ENCODE data around the gene LRP8.
A peak's percentile ranks its signal among the peaks of the same experiment; 100 is the strongest.

The LRP8 gene

DNA sequence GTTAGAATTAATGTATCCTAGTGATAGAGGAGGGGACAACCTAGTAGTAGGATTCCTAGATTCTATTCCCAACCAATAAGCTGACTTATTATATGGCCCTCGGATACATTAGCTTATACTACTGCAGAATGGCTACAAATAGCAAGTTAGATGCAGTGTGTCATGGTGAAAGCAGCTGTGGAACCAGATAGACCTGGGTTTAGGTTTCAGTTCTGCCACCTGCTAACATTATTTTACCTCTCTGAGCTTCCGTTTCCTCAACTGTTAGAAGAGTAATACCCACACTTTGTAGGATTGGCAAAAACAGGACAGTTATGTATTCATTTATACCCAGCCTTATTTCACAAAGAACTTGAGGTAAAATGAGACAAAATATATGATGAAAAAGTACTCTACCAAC, 67.9 kb downstream of the LRP8 start:
- DNase-seq (ENCODE audit: low spot score), result no peak

DNA sequence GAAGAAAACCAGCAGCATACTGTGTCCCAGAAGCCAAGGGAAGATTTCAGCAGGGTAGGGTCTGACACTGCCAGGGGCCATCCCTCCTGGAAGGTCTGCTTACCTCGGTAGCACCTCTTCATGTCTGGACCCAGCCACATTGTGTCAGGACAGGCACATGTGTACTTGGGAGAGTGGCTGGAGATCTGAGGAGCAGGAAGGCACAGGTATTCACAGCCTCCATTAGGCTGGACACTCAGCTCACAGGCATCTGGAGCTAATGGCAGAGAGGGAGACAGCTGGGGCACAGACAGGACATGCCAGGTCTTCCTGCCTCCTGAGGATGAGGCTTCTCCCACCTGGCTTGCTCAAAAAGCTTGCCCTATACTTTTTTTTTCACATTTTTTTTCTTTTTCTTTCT, 69.7 kb downstream of the LRP8 start:
- DNase-seq (ENCODE audit: low spot score), result peak; percentile 16

DNA sequence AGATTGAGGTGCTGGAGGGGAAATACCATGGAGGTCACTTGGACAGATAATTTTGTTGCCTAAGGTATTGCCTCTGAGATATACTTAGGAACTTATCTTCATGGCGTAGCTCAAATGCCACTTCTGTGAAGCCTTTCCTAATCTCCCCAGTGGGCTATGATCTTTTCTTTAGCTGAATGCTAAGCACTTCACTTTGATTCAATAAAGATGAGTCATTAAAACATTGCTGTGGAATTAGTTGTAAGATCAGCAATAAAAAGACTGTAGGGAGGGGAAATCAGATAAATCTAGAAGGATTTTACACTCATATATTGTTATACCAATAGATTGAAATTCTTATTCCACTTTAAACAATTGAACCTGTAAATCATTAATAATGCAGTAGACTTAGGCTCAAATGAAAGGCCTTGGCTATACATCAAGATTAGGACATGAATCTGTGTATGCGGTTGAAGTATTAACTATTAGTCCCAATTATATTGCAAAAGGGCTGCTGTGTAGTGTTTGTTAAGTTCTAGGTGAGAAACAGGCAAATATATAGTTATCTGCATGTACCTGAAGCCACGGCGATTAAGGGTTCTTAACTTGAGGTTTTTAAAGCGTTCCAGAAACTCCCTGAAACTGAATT, 70.3 kb downstream of the LRP8 start:
- no peak for DNase-seq (ENCODE audit: low spot score)

DNA sequence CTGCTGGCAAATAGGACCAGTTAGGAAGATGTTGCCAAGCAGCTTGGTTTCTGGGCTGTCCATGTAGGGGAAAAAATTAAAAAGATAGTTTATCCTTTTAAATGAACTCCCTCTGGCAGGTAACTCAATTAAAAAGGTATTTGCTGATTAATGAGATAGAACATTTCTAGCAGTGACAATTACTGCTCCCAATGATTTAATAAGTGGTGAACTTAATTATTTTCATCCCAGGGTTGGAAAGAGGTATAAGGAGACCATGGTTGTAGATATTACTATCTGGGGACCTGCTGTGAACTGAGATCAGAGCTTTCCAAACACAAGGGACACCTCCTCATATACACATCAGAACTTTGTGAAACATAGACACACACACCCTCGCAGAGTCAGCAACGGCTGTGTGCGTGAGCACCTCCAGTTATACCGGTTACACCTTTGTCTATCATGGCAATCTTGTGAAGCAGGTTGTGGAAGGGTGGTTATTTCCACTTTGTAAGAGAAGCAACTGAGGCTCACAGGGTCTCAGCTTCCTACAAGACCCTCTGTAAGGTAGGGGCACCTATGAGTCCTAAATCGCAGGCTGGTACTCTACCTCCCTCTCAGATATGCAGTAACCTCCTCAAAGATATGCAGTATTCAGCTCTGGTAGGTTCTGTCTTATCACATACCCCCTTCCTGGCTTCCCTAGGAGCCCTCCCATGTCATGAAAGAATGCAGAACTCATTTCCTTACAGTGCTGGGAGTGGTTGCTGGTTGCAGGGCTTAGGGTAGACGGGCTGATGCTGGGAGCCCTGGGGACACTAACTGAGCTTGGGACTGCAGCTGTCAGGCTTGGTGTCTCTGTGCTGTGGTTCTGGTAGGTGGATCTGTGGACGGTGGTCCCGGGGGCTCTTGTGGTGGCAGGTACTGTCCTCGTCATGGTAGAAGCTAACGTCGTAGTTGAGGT, 71.1 kb downstream of the LRP8 start:
- peak; percentile 24 for DNase-seq (ENCODE audit: low spot score)

DNA sequence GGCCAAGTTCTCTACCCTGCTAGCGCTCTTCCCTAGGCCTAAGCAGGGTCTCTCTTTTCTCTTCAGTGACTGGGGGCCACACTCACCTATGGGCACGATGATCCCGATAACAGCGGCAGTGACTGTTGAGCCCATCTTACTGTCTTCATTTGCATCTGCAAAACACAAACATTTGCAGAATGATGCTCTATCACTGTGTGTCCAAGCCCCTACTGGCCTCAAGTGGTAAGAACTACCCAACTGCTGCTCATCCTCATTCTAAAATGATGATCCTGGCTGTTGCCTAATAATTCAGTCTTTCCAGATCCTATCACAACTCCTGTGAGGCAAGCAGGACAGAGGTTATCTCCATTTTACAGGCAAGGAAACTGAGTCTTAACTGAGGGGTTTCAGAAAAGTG, 72.8 kb downstream of the LRP8 start:
- DNase-seq (ENCODE audit: low spot score), result no peak

DNA sequence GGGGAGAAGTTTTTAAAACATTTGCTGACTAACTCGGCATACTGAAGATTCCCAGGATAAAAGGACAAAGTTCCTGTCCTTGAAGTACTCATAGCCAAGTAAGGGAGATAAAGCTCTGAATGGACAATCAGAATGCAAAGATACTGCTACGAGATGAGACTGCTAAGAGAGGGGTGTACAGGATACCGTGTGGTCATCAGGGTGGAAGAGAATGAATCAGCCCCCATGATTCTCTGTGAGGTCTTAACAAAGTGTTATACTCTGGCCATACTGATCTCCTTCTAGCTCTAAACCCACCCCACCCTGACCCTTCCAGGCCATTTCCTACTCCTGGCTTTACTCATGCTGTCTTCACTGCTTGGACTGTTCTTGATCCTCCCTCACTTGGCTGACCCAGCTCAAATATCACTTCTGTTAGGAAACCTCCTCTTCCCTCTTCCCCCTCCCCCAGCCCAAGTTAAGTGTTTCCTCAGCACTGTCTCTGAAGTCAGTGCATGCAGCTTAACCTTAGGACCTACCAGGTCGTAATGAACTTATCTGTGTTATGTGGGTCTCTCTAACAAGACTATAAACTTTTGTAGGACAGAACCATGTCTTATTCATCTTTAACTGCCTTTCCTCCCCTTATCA, 73.7 kb downstream of the LRP8 start:
- no peak for DNase-seq (ENCODE audit: low spot score)

DNA sequence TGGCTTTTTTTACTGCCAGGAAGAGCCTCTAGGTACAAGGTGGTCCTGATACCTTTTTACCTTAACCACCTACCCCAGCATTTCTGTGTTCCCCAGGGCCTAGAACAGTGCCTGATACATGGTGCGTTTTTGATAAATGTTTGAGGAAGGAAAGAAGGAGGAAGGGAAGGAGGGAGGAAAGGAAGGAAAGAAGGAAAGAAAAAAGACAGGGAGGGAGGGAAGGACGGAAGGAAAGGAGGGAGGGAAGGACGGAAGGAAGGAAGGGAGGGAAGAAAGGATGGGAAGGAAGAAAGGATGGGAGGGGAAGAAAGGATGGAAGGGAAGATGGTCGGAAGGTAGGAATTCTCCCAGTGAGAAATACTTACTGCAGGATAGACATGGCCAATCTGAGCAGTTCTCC, 77.5 kb downstream of the LRP8 start:
- DNase-seq (ENCODE audit: low spot score), result no peak

DNA sequence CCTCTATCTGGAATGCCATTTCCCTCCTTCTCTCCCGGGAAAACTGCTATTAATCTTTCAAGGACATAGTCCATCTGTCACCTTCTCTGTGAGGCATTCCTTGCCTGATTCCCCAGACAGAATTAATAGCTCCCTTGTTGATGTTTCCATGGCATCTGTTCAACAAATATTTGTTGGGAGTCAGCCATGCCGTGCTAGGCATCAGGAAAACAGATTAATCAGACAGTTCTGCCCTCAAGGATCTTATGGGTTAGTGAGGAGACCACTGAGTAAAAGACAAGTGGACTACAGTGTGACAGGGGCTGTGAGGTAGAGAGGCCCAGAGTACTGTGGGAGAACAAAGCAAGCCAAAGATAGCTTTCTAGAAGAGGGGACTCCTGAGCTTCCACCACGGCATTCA, 78.2 kb downstream of the LRP8 start:
- peak; percentile 12 for DNase-seq (ENCODE audit: low spot score)

DNA sequence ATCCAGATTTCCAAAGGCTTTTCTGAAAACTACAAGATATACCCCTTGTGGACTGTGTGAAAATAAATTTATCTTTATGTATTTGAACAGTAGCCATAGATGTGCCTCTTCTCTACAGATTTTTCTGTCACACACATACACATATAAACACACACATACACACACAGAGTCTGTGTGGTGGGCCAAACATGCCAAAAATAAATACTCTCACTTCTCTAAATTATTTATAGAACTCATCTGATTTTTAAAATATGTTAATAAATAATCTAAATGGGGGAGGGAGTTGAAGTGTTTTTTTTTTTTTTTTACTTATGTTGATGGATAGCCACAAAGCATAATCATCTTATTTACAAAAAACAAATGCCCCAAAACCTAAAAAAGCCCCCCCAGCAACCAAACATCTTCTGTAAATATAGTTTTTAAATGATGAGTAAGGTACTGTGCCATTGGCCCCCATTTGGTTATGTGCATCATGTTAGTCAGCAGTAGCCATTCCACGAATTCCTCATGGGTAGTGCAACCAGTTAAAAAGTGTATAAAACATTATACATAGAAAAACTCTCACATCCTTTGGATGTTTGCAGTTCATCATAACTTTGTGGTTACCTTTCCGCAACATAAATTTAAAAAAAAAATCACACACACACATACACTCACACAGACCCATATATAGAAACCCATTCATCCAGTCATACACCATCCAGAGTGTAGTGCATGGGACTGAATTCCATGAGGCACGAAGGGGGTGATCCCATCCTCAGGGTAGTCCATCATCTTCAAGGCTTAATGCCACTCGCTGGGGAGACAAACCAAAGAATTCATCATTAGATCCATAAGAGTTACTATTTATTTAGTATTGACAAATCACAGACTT, 81.4 kb downstream of the LRP8 start:
- no peak for DNase-seq (ENCODE audit: low spot score)

DNA sequence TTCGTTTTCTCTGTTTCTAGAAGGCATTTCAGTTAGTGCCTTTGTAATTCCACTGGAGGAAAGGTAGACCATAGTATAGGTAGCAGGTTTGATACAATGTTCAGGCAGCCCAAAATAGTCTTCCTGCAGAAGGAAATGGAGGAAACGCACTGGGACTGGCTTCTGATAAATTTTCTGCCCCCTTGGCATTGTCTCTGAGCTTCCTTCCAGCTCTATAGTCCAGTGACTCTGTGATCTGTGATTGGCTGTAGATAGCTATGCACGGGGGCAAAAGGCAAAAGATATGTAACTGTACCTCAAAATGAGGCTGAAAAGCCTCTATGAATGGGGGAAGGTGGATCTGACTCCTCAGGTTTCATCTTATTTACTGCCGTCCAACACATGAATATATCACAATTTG, 83.7 kb downstream of the LRP8 start:
- DNase-seq (ENCODE audit: low spot score), result no peak

DNA sequence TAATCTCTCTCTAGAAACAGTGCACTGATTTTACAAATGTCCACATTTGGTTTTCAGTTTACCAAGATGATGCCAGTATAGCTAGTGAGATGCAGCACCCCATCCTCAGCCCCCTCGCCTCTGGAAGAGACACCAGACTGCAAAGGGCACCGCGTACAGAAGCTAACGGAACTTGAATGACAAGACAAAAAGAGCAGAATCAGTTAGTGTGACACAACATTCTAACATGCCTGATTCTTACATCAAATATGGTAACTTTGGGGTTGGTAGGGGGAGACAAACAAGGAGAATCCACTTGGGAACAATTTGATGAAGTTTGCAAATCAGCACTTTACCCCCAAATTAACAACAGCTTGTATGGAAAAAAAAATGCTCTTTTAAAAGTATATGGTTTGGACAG, 85.5 kb downstream of the LRP8 start:
- no peak for DNase-seq (ENCODE audit: low spot score)

DNA sequence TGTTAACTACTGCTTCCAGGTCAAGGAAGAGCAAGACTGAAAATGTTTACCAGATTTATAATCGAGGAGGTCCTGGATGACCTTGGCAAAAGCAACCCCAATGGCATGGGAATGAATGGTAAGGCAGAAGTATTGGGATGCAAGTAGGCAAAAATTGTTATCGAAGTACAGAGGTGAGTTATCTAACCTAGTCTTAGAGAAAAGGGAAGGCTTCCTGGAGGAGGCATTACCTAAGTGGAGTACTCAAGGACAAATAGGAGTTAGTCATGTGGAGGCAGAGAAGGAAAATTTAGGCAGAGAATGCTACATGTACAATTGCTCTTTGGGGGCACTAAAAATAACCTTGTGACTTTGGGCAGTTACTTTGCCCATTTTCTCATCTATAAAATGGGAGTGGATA, 86.0 kb downstream of the LRP8 start:
- DNase-seq (ENCODE audit: low spot score), result no peak

DNA sequence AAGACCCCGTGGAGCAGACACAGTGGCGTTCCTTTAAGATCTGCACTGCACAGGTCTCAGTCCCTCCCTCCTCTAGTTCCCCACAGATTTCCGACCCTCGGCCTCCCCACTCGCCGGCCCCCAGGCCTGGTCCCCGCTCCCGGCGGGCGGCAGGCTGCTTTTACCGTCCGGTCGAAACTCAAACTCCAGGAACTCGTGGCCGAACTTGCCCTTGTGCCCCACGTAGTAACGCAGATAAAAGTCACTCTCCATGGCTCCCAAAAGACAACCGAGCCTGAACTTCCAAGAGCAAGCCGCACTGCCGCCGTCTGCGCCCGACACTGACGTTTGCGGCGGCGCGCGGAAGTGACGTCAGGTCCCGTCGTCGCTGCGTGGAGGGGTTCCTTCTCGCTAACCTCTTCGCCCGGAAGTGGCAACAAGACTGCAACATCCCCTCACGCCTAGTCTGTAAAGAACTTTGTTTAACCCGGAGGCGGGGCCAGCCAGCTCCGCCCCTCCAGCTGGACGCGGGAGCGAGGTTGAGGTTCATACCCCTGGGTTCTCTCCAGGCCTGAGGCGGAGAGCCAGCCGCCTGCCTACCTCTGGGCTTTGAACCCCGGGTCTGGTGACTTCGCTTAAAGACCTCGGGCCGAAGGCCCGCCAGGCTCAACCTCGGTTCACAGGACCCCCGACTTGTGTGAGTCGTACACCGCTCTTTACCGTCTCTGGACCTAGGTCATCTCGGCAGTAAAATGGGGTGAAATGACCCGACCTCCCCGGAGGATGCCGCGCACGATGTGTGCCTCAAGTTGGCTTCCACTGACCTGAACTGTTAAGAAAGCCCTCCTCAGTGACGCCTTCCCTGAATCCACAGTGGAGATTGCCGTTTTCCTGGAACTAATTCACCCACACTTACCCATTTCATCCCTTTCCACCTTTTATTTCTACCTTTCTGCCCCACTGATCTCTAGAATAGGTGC, 89.4 kb downstream of the LRP8 start, which contains the start of gene MAGOH:
MAGOH (minus strand) TSS at position 322 of the 959 bp plus-strand sequence; CDS start at position 252, 70 bp downstream.
- DNase-seq (ENCODE audit: low spot score), result peak; percentile 97

DNA sequence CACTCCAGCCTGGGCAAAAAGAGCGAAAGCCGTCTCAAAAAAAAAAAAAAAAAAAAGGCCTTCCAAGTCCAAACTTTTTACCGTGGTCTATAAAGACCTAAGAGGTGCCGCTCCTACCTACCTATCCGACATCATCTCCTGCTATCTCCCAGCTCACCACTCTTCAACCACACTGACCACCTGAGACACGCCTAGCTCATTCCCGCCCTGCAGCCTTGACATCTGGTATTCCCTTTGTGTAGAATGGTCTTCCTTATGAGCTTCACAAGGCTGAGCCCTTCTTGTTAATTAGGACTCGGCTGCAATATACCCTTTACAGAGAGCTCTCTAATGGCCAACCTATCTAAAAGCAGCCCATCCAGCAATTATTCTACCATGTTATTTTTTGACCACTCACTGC, 90.2 kb downstream of the LRP8 start:
- no peak for DNase-seq (ENCODE audit: low spot score)

DNA sequence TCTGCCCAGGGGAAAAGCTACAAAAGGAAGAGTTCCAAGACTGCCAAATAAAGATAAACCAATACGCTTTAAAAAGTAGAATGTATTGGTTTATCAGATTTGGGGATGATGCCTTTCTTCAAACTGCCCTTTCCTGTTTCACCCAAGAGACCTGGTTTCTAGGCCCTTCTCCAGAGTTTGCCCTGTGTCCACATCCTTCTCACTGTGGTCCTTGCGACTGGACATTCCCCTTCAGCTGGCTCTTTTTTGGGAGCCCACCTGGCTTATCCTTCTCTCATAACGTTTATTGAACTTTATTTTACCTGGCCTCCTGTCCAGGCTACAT, 106.9 kb downstream of the LRP8 start:
- no peak for DNase-seq (ENCODE audit: low spot score)

DNA sequence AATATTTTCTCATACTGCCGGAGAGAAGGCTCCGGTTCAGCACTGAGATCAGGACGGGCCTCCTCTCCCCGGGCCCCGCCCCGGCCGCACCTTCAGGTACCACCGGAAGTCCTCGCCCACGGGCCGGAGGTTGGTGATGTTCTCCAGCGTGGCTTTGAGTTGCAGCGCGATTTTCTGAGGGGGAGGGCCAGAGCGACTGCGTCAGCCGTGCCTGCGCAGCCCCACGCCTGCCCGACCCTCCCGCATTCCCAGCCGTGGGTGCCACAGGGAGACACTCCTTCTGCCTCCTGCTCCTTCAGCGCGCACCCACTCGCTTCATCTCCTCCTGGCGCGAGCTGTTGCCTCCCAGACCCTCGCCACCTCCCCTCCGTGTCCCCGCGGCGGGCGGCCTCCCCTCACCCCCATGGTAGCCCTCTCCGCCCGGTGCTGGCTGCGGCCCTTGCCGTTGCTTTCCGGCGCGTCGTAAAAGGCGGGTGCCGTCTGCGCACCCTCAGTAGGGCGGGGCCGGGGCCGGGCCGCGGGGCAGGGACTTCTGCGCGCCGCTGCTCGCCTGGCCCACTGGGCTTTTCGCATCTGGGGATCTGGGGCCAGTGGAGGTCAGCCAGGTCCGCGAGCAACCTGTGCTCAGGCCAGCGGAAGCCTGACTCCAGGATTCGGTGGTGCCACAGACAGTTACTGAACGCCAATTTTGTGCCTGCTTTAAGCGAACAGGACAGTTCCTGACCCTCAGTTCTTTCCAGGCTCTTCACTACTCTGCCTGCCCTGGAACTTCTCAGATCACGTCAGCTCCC, 107.5 kb downstream of the LRP8 start, which contains the start of gene CZIB:
CZIB (minus strand) TSS at position 464 of the 791 bp plus-strand sequence; CDS start at position 405, 59 bp downstream.
- peak; percentile 96 for DNase-seq (ENCODE audit: low spot score)

DNA sequence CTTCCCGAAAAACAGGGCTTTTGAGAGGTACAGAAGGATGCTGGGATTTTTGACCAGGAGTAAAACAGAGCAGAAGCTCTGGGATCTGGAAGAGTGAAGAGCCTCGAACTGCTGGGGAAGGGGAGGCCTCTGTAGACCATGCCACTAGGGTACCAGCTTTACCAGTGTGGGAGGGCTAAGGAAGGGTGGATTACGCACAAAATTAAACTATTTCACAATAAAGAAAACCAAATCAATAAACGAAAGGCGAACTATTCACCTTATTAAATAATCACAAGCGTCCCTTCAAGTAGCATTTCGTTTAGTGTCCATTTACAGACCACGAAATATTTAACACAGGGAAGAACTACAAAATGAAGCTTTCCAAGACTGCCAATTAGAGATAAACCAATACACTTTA, 108.2 kb downstream of the LRP8 start:
- DNase-seq (ENCODE audit: low spot score), result no peak

DNA sequence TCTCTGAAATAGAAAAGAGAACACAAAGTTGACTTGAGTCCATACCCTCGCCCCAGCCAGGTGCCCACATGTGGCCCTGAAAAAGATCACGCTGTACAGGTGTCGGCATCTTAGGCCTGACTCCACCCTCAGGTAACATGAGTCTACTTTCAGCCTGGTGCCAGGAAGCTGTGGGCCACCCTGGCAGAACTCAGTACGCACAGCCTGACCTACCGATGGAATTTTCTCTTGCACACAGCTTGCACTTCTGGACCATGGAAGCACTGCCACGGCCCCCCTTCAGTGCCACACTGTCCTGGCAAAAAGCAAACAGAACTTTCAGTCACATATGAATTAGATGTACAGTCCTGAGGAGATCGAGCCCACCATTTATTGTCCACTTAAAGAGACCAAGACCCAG, 109.7 kb downstream of the LRP8 start:
- no peak for DNase-seq (ENCODE audit: low spot score)

DNA sequence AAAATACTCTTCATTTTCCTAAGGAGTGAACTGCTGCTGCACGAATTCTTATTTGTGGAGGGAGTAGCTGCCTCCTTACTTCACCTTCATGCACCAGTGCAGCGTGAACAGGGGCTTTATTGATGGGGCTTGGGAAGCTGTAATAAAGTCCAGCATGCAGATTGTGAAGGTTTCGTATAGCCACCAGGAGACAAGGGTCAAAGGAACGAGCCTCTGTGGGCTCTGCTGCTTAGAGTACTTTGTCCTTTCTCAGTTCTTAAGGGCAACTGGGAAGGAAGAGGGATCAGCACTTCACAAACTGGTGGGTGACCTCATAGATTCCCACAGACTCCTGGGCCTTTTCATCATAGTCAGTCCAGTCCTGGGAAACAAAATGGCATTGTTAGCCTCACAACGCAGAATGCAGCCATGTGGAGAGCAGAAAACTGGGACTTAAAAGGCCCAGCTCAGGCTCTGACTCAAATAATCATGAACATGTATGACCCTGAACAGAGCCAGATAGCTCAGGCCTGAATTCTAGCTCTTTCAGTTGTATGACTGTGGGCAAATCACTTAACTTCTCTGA, 113.4 kb downstream of the LRP8 start:
- DNase-seq (ENCODE audit: low spot score), result no peak

DNA sequence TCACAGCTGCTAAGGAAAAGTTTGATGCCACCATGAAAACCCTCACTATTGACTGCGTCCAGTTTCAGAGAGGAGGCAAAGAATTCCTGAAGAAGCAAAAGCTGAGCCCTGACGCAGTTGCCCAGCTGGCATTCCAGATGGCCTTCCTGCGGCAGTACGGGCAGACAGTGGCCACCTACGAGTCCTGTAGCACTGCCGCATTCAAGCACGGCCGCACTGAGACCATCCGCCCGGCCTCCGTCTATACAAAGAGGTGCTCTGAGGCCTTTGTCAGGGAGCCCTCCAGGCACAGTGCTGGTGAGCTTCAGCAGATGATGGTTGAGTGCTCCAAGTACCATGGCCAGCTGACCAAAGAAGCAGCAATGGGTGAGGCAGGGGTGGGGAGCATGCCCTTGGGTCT, 116.9 kb downstream of the LRP8 start:
- DNase-seq (ENCODE audit: low spot score), result peak; percentile 27
